ENCODE data around the gene RASEF. TPM values are rescaled to one million over a fixed set of nuclear protein-coding genes. Genes with fewer than 3 reads are reported as not detected.

The RASEF gene
- total and polyA plus RNA-seq, 4 donors, result 0.06 to 2.0 (median 0.14) TPM

- 38 to 45% methylated on average over 1 of the region's 1 CpG for WGBS, 2 donors
- H3K4me1 ChIP-seq (ENCODE audit: control insufficient read depth in 1 of 2, insufficient read depth in 2 of 2, low read length in 2 of 2), result no peaks in the 10 kb centered on the region
- ATAC-seq (ENCODE audit: low FRiP score), result no peak
- no peaks in the 10 kb centered on the region for H3K27me3 ChIP-seq (ENCODE audit: control insufficient read depth in 1 of 2, insufficient read depth in 2 of 2, low read length in 1 of 2)
- no peak overlapping the region for H3K4me3 ChIP-seq (ENCODE audit: low read length in 2 of 2)
- DNase-seq, result no peak
- no peaks in the 10 kb centered on the region for H3K9me3 ChIP-seq (ENCODE audit: control insufficient read depth, low read length)
- no peaks in the 10 kb centered on the region for H3K36me3 ChIP-seq (ENCODE audit: control insufficient read depth in 1 of 2, insufficient read depth in 2 of 2, low read length in 1 of 2)
- no peak overlapping the region for H3K27ac ChIP-seq (ENCODE audit: low read depth in 1 of 2, low read length in 2 of 2)
- intact Hi-C loops (cut with DNase I), result no loop called here
Observed at GRCh38 chr9:83041771-83042170, 21.2 kb downstream of the RASEF start.

- ATAC-seq (ENCODE audit: low FRiP score) (no peak), DNase-seq (no peak)
- Histone ChIP-seq H3K9me3 (ENCODE audit: control insufficient read depth, low read length) (no peaks in the 10 kb centered on the region), H3K27ac (ENCODE audit: low read depth in 1 of 2, low read length in 2 of 2) (no peak overlapping the region), H3K4me3 (ENCODE audit: low read length in 2 of 2) (no peak overlapping the region), H3K4me1 (ENCODE audit: control insufficient read depth in 1 of 2, insufficient read depth in 2 of 2, low read length in 2 of 2) (no peaks in the 10 kb centered on the region), H3K27me3 (ENCODE audit: control insufficient read depth in 1 of 2, insufficient read depth in 2 of 2, low read length in 1 of 2) (no peaks in the 10 kb centered on the region), H3K36me3 (ENCODE audit: control insufficient read depth in 1 of 2, insufficient read depth in 2 of 2, low read length in 1 of 2) (no peaks in the 10 kb centered on the region)
- WGBS, 2 donors, result 86 to 88% methylated on average over 5 of the region's 5 CpGs
- intact Hi-C loops (cut with DNase I), result no loop called here
Observed at GRCh38 chr9:83039303-83039702, 23.6 kb downstream of the RASEF start.

GRCh38 chr9:83036043-83036442 is 26.9 kb downstream of the RASEF start:
- Histone ChIP-seq H3K27ac (ENCODE audit: low read depth in 1 of 2, low read length in 2 of 2) (no peak overlapping the region), H3K36me3 (ENCODE audit: control insufficient read depth in 1 of 2, insufficient read depth in 2 of 2, low read length in 1 of 2) (no peaks in the 10 kb centered on the region), H3K4me3 (ENCODE audit: low read length in 2 of 2) (no peak overlapping the region), H3K4me1 (ENCODE audit: control insufficient read depth in 1 of 2, insufficient read depth in 2 of 2, low read length in 2 of 2) (no peaks in the 10 kb centered on the region), H3K9me3 (ENCODE audit: control insufficient read depth, low read length) (peaks cover 2% of the 10 kb centered on the region), H3K27me3 (ENCODE audit: control insufficient read depth in 1 of 2, insufficient read depth in 2 of 2, low read length in 1 of 2) (no peaks in the 10 kb centered on the region)
- ATAC-seq (ENCODE audit: low FRiP score) (no peak), DNase-seq (no peak)
- WGBS, 2 donors, result 64 to 82% methylated on average over 2 of the region's 2 CpGs
- intact Hi-C loops (cut with DNase I), result no loop called here

- intact Hi-C loops (cut with DNase I), result no loop called here
- Histone ChIP-seq H3K4me3 (ENCODE audit: low read length in 2 of 2) (no peak overlapping the region), H3K9me3 (ENCODE audit: control insufficient read depth, low read length) (peaks cover 2% of the 10 kb centered on the region), H3K36me3 (ENCODE audit: control insufficient read depth in 1 of 2, insufficient read depth in 2 of 2, low read length in 1 of 2) (no peaks in the 10 kb centered on the region), H3K4me1 (ENCODE audit: control insufficient read depth in 1 of 2, insufficient read depth in 2 of 2, low read length in 2 of 2) (no peaks in the 10 kb centered on the region), H3K27ac (ENCODE audit: low read depth in 1 of 2, low read length in 2 of 2) (no peak overlapping the region), H3K27me3 (ENCODE audit: control insufficient read depth in 1 of 2, insufficient read depth in 2 of 2, low read length in 1 of 2) (no peaks in the 10 kb centered on the region)
- no peak for DNase-seq
- ATAC-seq (ENCODE audit: low FRiP score), result no peak
- WGBS, 2 donors, result 83 to 91% methylated on average over 2 of the region's 2 CpGs
Observed at GRCh38 chr9:83035143-83035542, 27.8 kb downstream of the RASEF start.

GRCh38 chr9:83034587-83034986 is 28.4 kb downstream of the RASEF start:
- Histone ChIP-seq H3K4me1 (ENCODE audit: control insufficient read depth in 1 of 2, insufficient read depth in 2 of 2, low read length in 2 of 2) (no peaks in the 10 kb centered on the region), H3K4me3 (ENCODE audit: low read length in 2 of 2) (no peak overlapping the region), H3K9me3 (ENCODE audit: control insufficient read depth, low read length) (peaks cover 2% of the 10 kb centered on the region), H3K27ac (ENCODE audit: low read depth in 1 of 2, low read length in 2 of 2) (no peak overlapping the region), H3K27me3 (ENCODE audit: control insufficient read depth in 1 of 2, insufficient read depth in 2 of 2, low read length in 1 of 2) (no peaks in the 10 kb centered on the region), H3K36me3 (ENCODE audit: control insufficient read depth in 1 of 2, insufficient read depth in 2 of 2, low read length in 1 of 2) (no peaks in the 10 kb centered on the region)
- ATAC-seq (ENCODE audit: low FRiP score) (no peak), DNase-seq (no peak)
- 85 to 92% methylated on average over 1 of the region's 1 CpG for WGBS, 2 donors
- intact Hi-C loops (cut with DNase I), result no loop called here

GRCh38 chr9:83034026-83034425 is 28.9 kb downstream of the RASEF start:
- intact Hi-C loops (cut with DNase I), result no loop called here
- 60 to 71% methylated on average over 1 of the region's 1 CpG for WGBS, 2 donors
- Histone ChIP-seq H3K27me3 (ENCODE audit: control insufficient read depth in 1 of 2, insufficient read depth in 2 of 2, low read length in 1 of 2) (no peaks in the 10 kb centered on the region), H3K36me3 (ENCODE audit: control insufficient read depth in 1 of 2, insufficient read depth in 2 of 2, low read length in 1 of 2) (no peaks in the 10 kb centered on the region), H3K4me3 (ENCODE audit: low read length in 2 of 2) (no peak overlapping the region), H3K9me3 (ENCODE audit: control insufficient read depth, low read length) (peaks cover 2% of the 10 kb centered on the region), H3K27ac (ENCODE audit: low read depth in 1 of 2, low read length in 2 of 2) (no peak overlapping the region), H3K4me1 (ENCODE audit: control insufficient read depth in 1 of 2, insufficient read depth in 2 of 2, low read length in 2 of 2) (no peaks in the 10 kb centered on the region)
- ATAC-seq (ENCODE audit: low FRiP score) (no peak), DNase-seq (no peak)

- DNase-seq (no peak), ATAC-seq (ENCODE audit: low FRiP score) (no peak)
- intact Hi-C loops (cut with DNase I), result no loop called here
- Histone ChIP-seq H3K27me3 (ENCODE audit: control insufficient read depth in 1 of 2, insufficient read depth in 2 of 2, low read length in 1 of 2) (no peaks in the 10 kb centered on the region), H3K4me1 (ENCODE audit: control insufficient read depth in 1 of 2, insufficient read depth in 2 of 2, low read length in 2 of 2) (no peaks in the 10 kb centered on the region), H3K36me3 (ENCODE audit: control insufficient read depth in 1 of 2, insufficient read depth in 2 of 2, low read length in 1 of 2) (no peaks in the 10 kb centered on the region), H3K9me3 (ENCODE audit: control insufficient read depth, low read length) (peaks cover 2% of the 10 kb centered on the region), H3K4me3 (ENCODE audit: low read length in 2 of 2) (no peak overlapping the region), H3K27ac (ENCODE audit: low read depth in 1 of 2, low read length in 2 of 2) (no peak overlapping the region)
- 46 to 60% methylated on average over 3 of the region's 3 CpGs for WGBS, 2 donors
Observed at GRCh38 chr9:83032065-83032625, 30.8 kb downstream of the RASEF start.

GRCh38 chr9:83030391-83031107 is 32.4 kb downstream of the RASEF start:
- Histone ChIP-seq H3K9me3 (ENCODE audit: control insufficient read depth, low read length) (peaks cover 2% of the 10 kb centered on the region), H3K4me3 (ENCODE audit: low read length in 2 of 2) (no peak overlapping the region), H3K4me1 (ENCODE audit: control insufficient read depth in 1 of 2, insufficient read depth in 2 of 2, low read length in 2 of 2) (no peaks in the 10 kb centered on the region), H3K27me3 (ENCODE audit: control insufficient read depth in 1 of 2, insufficient read depth in 2 of 2, low read length in 1 of 2) (no peaks in the 10 kb centered on the region), H3K36me3 (ENCODE audit: control insufficient read depth in 1 of 2, insufficient read depth in 2 of 2, low read length in 1 of 2) (no peaks in the 10 kb centered on the region), H3K27ac (ENCODE audit: low read depth in 1 of 2, low read length in 2 of 2) (no peak overlapping the region)
- DNase-seq (no peak), ATAC-seq (ENCODE audit: low FRiP score) (no peak)
- WGBS, 2 donors, result 60 to 75% methylated on average over 6 of the region's 6 CpGs
- intact Hi-C loops (cut with DNase I), result no loop called here

- H3K36me3 ChIP-seq (ENCODE audit: control insufficient read depth in 1 of 2, insufficient read depth in 2 of 2, low read length in 1 of 2), result no peaks in the 10 kb centered on the region
- intact Hi-C loops (cut with DNase I), result no loop called here
- H3K27me3 ChIP-seq (ENCODE audit: control insufficient read depth in 1 of 2, insufficient read depth in 2 of 2, low read length in 1 of 2), result no peaks in the 10 kb centered on the region
- ATAC-seq (ENCODE audit: low FRiP score), result no peak
- H3K4me1 ChIP-seq (ENCODE audit: control insufficient read depth in 1 of 2, insufficient read depth in 2 of 2, low read length in 2 of 2), result no peaks in the 10 kb centered on the region
- no peak overlapping the region for H3K27ac ChIP-seq (ENCODE audit: low read depth in 1 of 2, low read length in 2 of 2)
- 88 to 90% methylated on average over 7 of the region's 7 CpGs for WGBS, 2 donors
- no peak for DNase-seq
- no peak overlapping the region for H3K4me3 ChIP-seq (ENCODE audit: low read length in 2 of 2)
- peaks cover 2% of the 10 kb centered on the region for H3K9me3 ChIP-seq (ENCODE audit: control insufficient read depth, low read length)
Observed at GRCh38 chr9:83029531-83030137, 33.3 kb downstream of the RASEF start.
